Natural killer cell (primary cell): Measurements from ENCODE around the gene GORASP1. TPM values are rescaled to one million over a fixed set of nuclear protein-coding genes. Genes with fewer than 3 reads are reported as not detected.

Source experiments
- ATAC-seq, 3 donors: fragments of 150-1000 bp in 2 of 3; fragments of 200-7000 bp in 1 of 3; cut with Tn5 transposase; 1 replicate in 1 of 3; 2 replicates in 2 of 3; pipeline ENCODE4 v1.10.0; 2021; ENCODE audit warnings: mild to moderate bottlenecking in 2 of 3, moderate library complexity in 2 of 3
- DNase-seq, 2 donors: peaks; one replicate each; pipeline versions ENCODE4 v3.0.0 to v3.0.0-alpha.2; 2013 to 2021; ENCODE audit warnings: mixed read lengths in 1 of 2
- H3K27ac ChIP-seq: one replicate; pipeline ENCODE4 v1.5.1; 2013; ENCODE audit warnings: mild to moderate bottlenecking, low read length
- H3K27me3 ChIP-seq: one replicate; pipeline ENCODE4 v1.6.1; 2013; ENCODE audit warnings: low read length; ENCODE audit not compliant: control insufficient read depth, insufficient read depth
- H3K36me3 ChIP-seq: one replicate; pipeline ENCODE4 v1.6.1; 2013; ENCODE audit warnings: low read length; ENCODE audit not compliant: control insufficient read depth, insufficient read depth
- H3K4me1 ChIP-seq: one replicate; pipeline ENCODE4 v1.6.1; 2013; ENCODE audit warnings: low read length; ENCODE audit not compliant: control insufficient read depth, insufficient read depth
- H3K4me3 ChIP-seq: one replicate; pipeline ENCODE4 v1.5.1; 2013; ENCODE audit warnings: low read length
- H3K9me3 ChIP-seq: one replicate; pipeline ENCODE4 v1.6.1; 2013; ENCODE audit warnings: low read length; ENCODE audit not compliant: control insufficient read depth, insufficient read depth
- H3K27ac Mint-ChIP-seq, 2 donors: one replicate each; pipeline ENCODE4 v1.8.0; 2022; ENCODE audit warnings: mild to moderate bottlenecking in 2 of 2, mixed read lengths in 2 of 2, moderate library complexity in 1 of 2
- H3K27me3 Mint-ChIP-seq, 2 donors: one replicate each; pipeline ENCODE4 v1.8.0; 2022; ENCODE audit warnings: low read depth in 2 of 2, mixed read lengths in 2 of 2
- H3K36me3 Mint-ChIP-seq: one replicate; pipeline ENCODE4 v1.8.0; 2022; ENCODE audit warnings: mixed read lengths
- H3K4me1 Mint-ChIP-seq, 2 donors: one replicate each; pipeline ENCODE4 v1.8.0; 2022; ENCODE audit warnings: mixed read lengths in 2 of 2
- H3K4me3 Mint-ChIP-seq: one replicate; pipeline ENCODE4 v1.8.0; 2022; ENCODE audit warnings: mild to moderate bottlenecking, moderate library complexity, mixed read lengths
- H3K9me3 Mint-ChIP-seq, 2 donors: one replicate each; pipeline ENCODE4 v1.8.0; 2022; ENCODE audit warnings: mixed read lengths in 2 of 2
- WGBS: methylation state at CpG from one replicate; pipeline ENCODE4 v1.1.7; 2013; ENCODE audit warnings: missing lambda C conversion rate; ENCODE audit not compliant: insufficient coverage; 5-methylcytosine and 5-hydroxymethylcytosine counted together
- intact Hi-C: fragments of 100-400 bp; cut with micrococcal nuclease; formaldehyde crosslinking; loops from one replicate; pipeline ENCODE4 v1.14.2; 2022
- total RNA-seq, 4 donors: library from RNA; stranded (reverse); fragments of 120-200 nt in 1 of 4; gene quantifications; one replicate each; pipeline versions ENCODE4 v1.2.3 to v1.2.4, GENCODE V29; 2013 to 2022
- TF ChIP-seq, protein P1 (sequence below): fragments of 200-600 bp; IDR thresholded peaks from one replicate; pipeline ENCODE4 v1.8.0; 2022; ENCODE audit warnings: antibody characterized with exemption

Gene GORASP1
- total RNA-seq, 3 donors from 2014 or later (not counting 1 experiment from before 2014, with no cell fraction given), result 20.2 to 21.3 (median 20.8) TPM

GRCh38 chr3:39105687-39106063 lies 1.8 kb downstream of the GORASP1 start:
- WGBS, result 90% methylated on average over 3 of the region's 3 CpGs
- peak overlapping the region in 1 of 2 donors; percentile 5 for H3K27ac Mint-ChIP-seq
- Histone ChIP-seq H3K27me3 (no peaks in the 10 kb centered on the region), H3K4me1 (peaks cover 33% of the 10 kb centered on the region), H3K27ac (no peak overlapping the region), H3K4me3 (no peak overlapping the region), H3K9me3 (no peaks in the 10 kb centered on the region), H3K36me3 (no peaks in the 10 kb centered on the region)
- intact Hi-C loops, result loop anchor here (10.0 kb wide), 1 partner anchor 79 kb away; no protein-coding TSS in a partner anchor
- H3K4me3 Mint-ChIP-seq, result peak overlapping the region; percentile 83
- H3K4me1 Mint-ChIP-seq, result peaks cover 42 to 61% of the 10 kb centered on the region in 2 donors
- H3K27me3 Mint-ChIP-seq, result peaks cover 16 to 39% of the 10 kb centered on the region in 2 donors
- TF ChIP-seq, protein P1, sequence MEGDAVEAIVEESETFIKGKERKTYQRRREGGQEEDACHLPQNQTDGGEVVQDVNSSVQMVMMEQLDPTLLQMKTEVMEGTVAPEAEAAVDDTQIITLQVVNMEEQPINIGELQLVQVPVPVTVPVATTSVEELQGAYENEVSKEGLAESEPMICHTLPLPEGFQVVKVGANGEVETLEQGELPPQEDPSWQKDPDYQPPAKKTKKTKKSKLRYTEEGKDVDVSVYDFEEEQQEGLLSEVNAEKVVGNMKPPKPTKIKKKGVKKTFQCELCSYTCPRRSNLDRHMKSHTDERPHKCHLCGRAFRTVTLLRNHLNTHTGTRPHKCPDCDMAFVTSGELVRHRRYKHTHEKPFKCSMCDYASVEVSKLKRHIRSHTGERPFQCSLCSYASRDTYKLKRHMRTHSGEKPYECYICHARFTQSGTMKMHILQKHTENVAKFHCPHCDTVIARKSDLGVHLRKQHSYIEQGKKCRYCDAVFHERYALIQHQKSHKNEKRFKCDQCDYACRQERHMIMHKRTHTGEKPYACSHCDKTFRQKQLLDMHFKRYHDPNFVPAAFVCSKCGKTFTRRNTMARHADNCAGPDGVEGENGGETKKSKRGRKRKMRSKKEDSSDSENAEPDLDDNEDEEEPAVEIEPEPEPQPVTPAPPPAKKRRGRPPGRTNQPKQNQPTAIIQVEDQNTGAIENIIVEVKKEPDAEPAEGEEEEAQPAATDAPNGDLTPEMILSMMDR, result no peak
- DNase-seq (no peak), ATAC-seq (no peak)
- no peaks in the 10 kb centered on the region for H3K36me3 Mint-ChIP-seq
- no peaks in the 10 kb centered on the region for H3K9me3 Mint-ChIP-seq

GRCh38 chr3:39104961-39105686 lies 2.3 kb downstream of the GORASP1 start:
- 84% methylated on average over 6 of the region's 7 CpGs for WGBS
- peak overlapping the region; percentile 83 for H3K4me3 Mint-ChIP-seq
- H3K36me3 Mint-ChIP-seq, result no peaks in the 10 kb centered on the region
- H3K27me3 Mint-ChIP-seq, result peaks cover 16 to 34% of the 10 kb centered on the region in 2 donors
- TF ChIP-seq, protein P1, result no peak
- peak overlapping the region in 1 of 2 donors; percentile 5 for H3K27ac Mint-ChIP-seq
- Histone ChIP-seq H3K4me3 (no peak overlapping the region), H3K9me3 (no peaks in the 10 kb centered on the region), H3K36me3 (no peaks in the 10 kb centered on the region), H3K4me1 (peaks cover 33% of the 10 kb centered on the region), H3K27ac (no peak overlapping the region), H3K27me3 (no peaks in the 10 kb centered on the region)
- ATAC-seq (no peak), DNase-seq (peak in 1 of 2 donors; percentile 48)
- intact Hi-C loops, result loop anchor here (10.0 kb wide), 1 partner anchor 80 kb away; no protein-coding TSS in a partner anchor
- H3K9me3 Mint-ChIP-seq, result no peaks in the 10 kb centered on the region
- H3K4me1 Mint-ChIP-seq, result peaks cover 42 to 63% of the 10 kb centered on the region in 2 donors

- no peak overlapping the region for H3K4me3 Mint-ChIP-seq
- no peak for ATAC-seq
- H3K4me1 Mint-ChIP-seq, result peaks cover 36 to 56% of the 10 kb centered on the region in 2 donors
- Histone ChIP-seq H3K27me3 (no peaks in the 10 kb centered on the region), H3K9me3 (no peaks in the 10 kb centered on the region), H3K4me3 (no peak overlapping the region), H3K36me3 (no peaks in the 10 kb centered on the region), H3K27ac (no peak overlapping the region), H3K4me1 (peaks cover 27% of the 10 kb centered on the region)
- no peaks in the 10 kb centered on the region for H3K36me3 Mint-ChIP-seq
- WGBS, result 96% methylated on average over 6 of the region's 6 CpGs
- intact Hi-C loops, result loop anchor here (10.0 kb wide), 1 partner anchor 81 kb away; no protein-coding TSS in a partner anchor
- no peaks in the 10 kb centered on the region for H3K9me3 Mint-ChIP-seq
- H3K27me3 Mint-ChIP-seq, result peaks cover 13 to 27% of the 10 kb centered on the region in 2 donors
- peak in 1 of 2 donors; percentile 5 for DNase-seq
- TF ChIP-seq, protein P1, result no peak
- no peak overlapping the region for H3K27ac Mint-ChIP-seq
These were observed 3.5 kb downstream of the GORASP1 start for GRCh38 chr3:39103791-39104552.
